PC-9 (cell line): Measurements from ENCODE around the gene TENM4.

ENCODE experiments used
- CTCF ChIP-seq: fragments of 200-600 bp; sonication (generic); conservative IDR thresholded peaks from 2 replicates; pipeline ENCODE4 v1.6.1; 2017; ENCODE audit warnings: mixed run types, antibody characterized with exemption, mild to moderate bottlenecking, moderate library complexity
- EZH2 ChIP-seq: fragments of 200-600 bp; sonication (generic); IDR thresholded peaks from 2 replicates; pipeline ENCODE4 v1.8.0; 2017; ENCODE audit warnings: antibody characterized with exemption, low read depth

- no peak for TF ChIP-seq CTCF
- no peak for TF ChIP-seq EZH2
Observed at GRCh38 chr11:78615724-78616123, 825.1 kb downstream of the TENM4 start.
